Left ventricle myocardium superior (tissue), 1 donor: ENCODE measurements around the gene MN1. TPM values are rescaled to one million over a fixed set of nuclear protein-coding genes. Genes with fewer than 3 reads are reported as not detected.
A peak's percentile ranks its signal among the peaks of the same experiment; 100 is the strongest.

ENCODE experiments used
- ATAC-seq: fragments of 200-7000 bp; cut with Tn5 transposase; one replicate; pipeline ENCODE4 v1.9.1; 2020; ENCODE audit warnings: mild to moderate bottlenecking, moderate library complexity
- DNase-seq: peaks from one replicate; pipeline ENCODE4 v3.0.0-alpha.2; 2020
- intact Hi-C: fragments of 100-400 bp; cut with micrococcal nuclease; formaldehyde crosslinking; loops from one replicate; pipeline ENCODE4 v1.11.0; 2022
- total RNA-seq: library from RNA; stranded (reverse); fragmentation: NEBNext Ultra II Directional; extraction: Animal tissue kit (Norgen Biotek cat#: 25700); gene quantifications from one replicate; pipeline ENCODE4 v1.2.1, GENCODE V29; 2021
- donor health status: DM: no; HTN: yes; CAD: no; lungs with severe emphysema.

The MN1 gene
- total RNA-seq, 1 donor from 2014 or later = 5.3 TPM

- intact Hi-C loops = no loop called here
- DNase-seq = no peak
- ATAC-seq = peak; percentile 74
These were observed 11.0 kb downstream of the MN1 start for GRCh38 chr22:27790376-27791158.

- DNase-seq (no peak), ATAC-seq (no peak)
- intact Hi-C loops = no loop called here
These were observed 12.9 kb downstream of the MN1 start for GRCh38 chr22:27788500-27789288.

- ATAC-seq = no peak
- no peak for DNase-seq
- intact Hi-C loops = no loop called here
These were observed 14.6 kb downstream of the MN1 start for GRCh38 chr22:27786965-27787364.

GRCh38 chr22:27786291-27786932 lies 15.1 kb downstream of the MN1 start:
- intact Hi-C loops = no loop called here
- no peak for DNase-seq
- ATAC-seq = peak; percentile 56

- no peak for DNase-seq
- ATAC-seq = no peak
- intact Hi-C loops = no loop called here
These were observed 15.7 kb downstream of the MN1 start for GRCh38 chr22:27785831-27786230.

- intact Hi-C loops = no loop called here
- ATAC-seq = no peak
- no peak for DNase-seq
These were observed 17.5 kb downstream of the MN1 start for GRCh38 chr22:27784120-27784475.

- DNase-seq (no peak), ATAC-seq (no peak)
- intact Hi-C loops = no loop called here
These were observed 18.0 kb downstream of the MN1 start for GRCh38 chr22:27783436-27784119.

- ATAC-seq (peak; percentile 64), DNase-seq (peak; percentile 73)
- intact Hi-C loops = no loop called here
These were observed 19.5 kb downstream of the MN1 start for GRCh38 chr22:27782088-27782487.

GRCh38 chr22:27780161-27780575 lies 21.4 kb downstream of the MN1 start:
- ATAC-seq (peak; percentile 50), DNase-seq (peak; percentile 54)
- intact Hi-C loops = no loop called here

- intact Hi-C loops = no loop called here
- DNase-seq (no peak), ATAC-seq (no peak)
These were observed 21.9 kb downstream of the MN1 start for GRCh38 chr22:27779643-27780042.

GRCh38 chr22:27778294-27779090 lies 23.1 kb downstream of the MN1 start:
- DNase-seq = no peak
- ATAC-seq = peak; percentile 5
- intact Hi-C loops = no loop called here

- no peak for ATAC-seq
- DNase-seq = no peak
- intact Hi-C loops = no loop called here
These were observed 24.4 kb downstream of the MN1 start for GRCh38 chr22:27777128-27777527.

- intact Hi-C loops = no loop called here
- ATAC-seq = peak; percentile 21
These were observed 25.0 kb downstream of the MN1 start for GRCh38 chr22:27776650-27776958.

GRCh38 chr22:27775758-27776649 lies 25.6 kb downstream of the MN1 start:
- DNase-seq (no peak), ATAC-seq (peak; percentile 61)
- intact Hi-C loops = no loop called here

More at GRCh38 chr22:27776650-27776958, 25.0 kb downstream of the MN1 start:
- DNase-seq = no peak

GRCh38 chr22:27775087-27775698 lies 26.4 kb downstream of the MN1 start:
- ATAC-seq (no peak), DNase-seq (no peak)
- intact Hi-C loops = no loop called here

- intact Hi-C loops = no loop called here
These were observed 27.4 kb downstream of the MN1 start for GRCh38 chr22:27774200-27774599.

GRCh38 chr22:27772984-27773498 lies 28.5 kb downstream of the MN1 start:
- intact Hi-C loops = no loop called here
- ATAC-seq (no peak), DNase-seq (no peak)

More at GRCh38 chr22:27774200-27774599, 27.4 kb downstream of the MN1 start:
- no peak for DNase-seq
- ATAC-seq = no peak
